Mononuclear cell (primary cell): ENCODE results near the gene DNLZ. TPM values are rescaled to one million over a fixed set of nuclear protein-coding genes. Genes with fewer than 3 reads are reported as not detected.

Source experiments
- H3K27me3 ChIP-seq: 2 replicates; pipeline ENCODE4 v1.6.0; 2011; ENCODE audit warnings: low read length, control low read depth; ENCODE audit not compliant: insufficient read depth
- H3K4me1 ChIP-seq: 2 replicates; pipeline ENCODE4 v1.5.1; 2011; ENCODE audit warnings: mild to moderate bottlenecking, low read length, control low read depth; ENCODE audit not compliant: insufficient read depth
- H3K4me3 ChIP-seq: 2 replicates; pipeline ENCODE4 v1.5.1; 2011; ENCODE audit warnings: mild to moderate bottlenecking, low read length, moderate library complexity
- H3K9me3 ChIP-seq: 2 replicates; pipeline ENCODE4 v1.5.1; 2011; ENCODE audit warnings: low read depth, mild to moderate bottlenecking, control low read depth, low read length
- total RNA-seq: library from RNA; depleted of rRNA; stranded (reverse); fragments of >200 nt; gene quantifications from one replicate; pipeline ENCODE4 v1.2.3, GENCODE V29; 2012

DNLZ gene
- total RNA-seq, 1 donor = 9.0 TPM

DNA sequence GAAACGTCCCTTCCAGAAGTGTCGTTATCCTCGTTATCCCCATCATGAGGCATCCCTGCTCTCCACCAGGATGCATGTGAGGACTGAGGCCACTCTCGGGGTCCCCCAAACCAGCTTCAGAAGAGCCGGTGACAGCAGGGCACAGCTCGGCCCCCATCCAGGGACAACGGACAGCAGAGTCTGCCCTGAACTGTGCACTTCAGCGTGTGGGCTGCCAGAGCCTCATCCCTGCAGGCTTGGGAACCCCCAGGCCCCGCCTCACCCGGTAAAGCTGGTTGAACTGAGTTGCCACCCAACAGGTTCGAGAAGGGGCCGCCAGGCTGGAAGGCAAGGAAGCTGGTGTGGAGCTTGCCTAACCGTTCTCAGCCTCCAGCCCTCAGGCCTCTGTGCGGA is 10.6 kb upstream of the DNLZ start:
- Histone ChIP-seq H3K27me3 (no peaks in the 10 kb centered on the region), H3K9me3 (no peaks in the 10 kb centered on the region), H3K4me3 (no peak overlapping the region), H3K4me1 (peaks cover 23% of the 10 kb centered on the region)

DNA sequence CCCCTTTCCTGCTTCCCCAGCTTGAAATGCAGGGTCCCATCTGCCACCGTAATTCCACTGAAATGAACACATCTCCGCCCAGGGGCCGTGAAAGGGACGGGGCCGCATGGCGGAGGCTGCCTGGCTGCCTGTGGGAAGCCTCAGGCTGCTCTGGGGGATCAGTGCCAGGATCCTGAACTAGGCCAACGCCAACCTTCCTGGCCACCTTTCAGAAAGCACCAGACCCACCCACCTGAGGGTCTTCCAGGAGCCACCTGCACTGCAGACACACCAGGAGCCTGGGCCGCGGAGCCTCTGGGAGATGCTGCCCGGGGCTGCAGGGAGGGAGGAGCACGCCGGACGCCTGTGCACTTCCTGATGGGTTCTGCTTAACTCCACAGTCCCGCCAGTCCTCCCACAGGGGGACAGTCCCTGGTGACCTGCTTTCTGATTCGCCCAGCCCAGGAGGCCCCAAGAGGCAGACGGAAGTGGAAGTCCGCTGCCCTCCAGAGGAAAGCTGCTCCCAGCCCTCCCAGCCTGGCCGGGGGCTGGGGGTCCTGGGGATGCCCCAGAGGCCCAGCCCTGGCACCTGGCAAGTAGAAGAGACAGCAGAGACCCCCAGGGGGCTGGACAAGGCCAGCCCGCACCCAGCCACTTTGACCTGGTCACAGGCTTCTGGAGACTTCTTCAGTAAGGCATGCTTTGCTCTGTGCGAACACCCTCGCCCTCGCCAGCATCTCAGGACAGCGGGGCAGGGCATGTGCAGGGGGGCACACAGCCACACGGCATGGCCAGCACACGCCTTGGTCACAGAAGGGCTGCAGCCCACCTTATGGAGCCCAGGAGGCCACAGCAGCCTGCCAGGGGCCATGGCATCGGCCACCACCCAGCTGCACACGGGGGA is 10.0 kb upstream of the DNLZ start, which contains the start of gene CARD9:
TSS of gene CARD9 (minus strand) at position 370 of the 883 bp plus-strand sequence. CDS start 1,591 bp downstream, outside the sequence.
- no peaks in the 10 kb centered on the region for H3K27me3 ChIP-seq
- peaks cover 23% of the 10 kb centered on the region for H3K4me1 ChIP-seq
- peak within 1 kb of the TSS; percentile 41 for H3K4me3 ChIP-seq
- no peaks in the 10 kb centered on the region for H3K9me3 ChIP-seq

DNA sequence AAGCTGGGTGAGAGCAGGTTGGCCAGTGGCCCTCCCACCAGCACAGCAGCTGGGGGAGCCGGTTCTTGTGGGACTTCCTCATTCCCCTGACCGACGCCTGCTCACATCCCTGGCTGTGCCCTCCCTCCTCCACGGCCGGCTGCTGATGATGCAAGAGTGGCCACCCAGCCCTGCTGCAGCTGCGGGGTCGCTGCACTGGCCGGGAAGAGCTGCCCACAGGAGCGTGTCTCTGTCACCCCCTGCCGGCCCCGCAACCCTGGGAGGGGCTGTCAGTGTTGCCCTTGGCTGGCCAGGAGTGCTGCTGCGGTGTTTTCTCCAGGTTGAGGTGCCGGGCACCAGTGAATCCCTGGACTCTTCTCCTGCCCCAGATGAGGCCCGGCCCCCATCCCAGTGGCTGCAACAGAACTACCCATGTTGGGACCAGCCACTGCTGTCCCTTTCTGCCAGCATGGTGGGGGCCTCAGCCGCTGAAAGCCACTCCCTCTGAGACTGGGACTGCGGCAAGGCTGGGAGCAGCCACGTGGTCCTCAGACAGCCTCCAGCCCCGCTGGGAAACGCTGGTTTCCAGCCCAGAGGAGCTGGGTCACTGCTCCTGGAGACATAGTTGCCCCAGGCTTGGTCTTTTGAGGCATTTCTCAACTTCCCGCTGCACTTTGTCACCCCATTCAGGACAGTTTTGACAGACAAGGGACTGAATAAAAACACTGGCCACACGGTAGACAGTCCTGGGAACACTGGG is 9.2 kb upstream of the DNLZ start:
- Histone ChIP-seq H3K9me3 (no peaks in the 10 kb centered on the region), H3K4me3 (peak overlapping the region; percentile 41), H3K27me3 (no peaks in the 10 kb centered on the region), H3K4me1 (peaks cover 23% of the 10 kb centered on the region)

DNA sequence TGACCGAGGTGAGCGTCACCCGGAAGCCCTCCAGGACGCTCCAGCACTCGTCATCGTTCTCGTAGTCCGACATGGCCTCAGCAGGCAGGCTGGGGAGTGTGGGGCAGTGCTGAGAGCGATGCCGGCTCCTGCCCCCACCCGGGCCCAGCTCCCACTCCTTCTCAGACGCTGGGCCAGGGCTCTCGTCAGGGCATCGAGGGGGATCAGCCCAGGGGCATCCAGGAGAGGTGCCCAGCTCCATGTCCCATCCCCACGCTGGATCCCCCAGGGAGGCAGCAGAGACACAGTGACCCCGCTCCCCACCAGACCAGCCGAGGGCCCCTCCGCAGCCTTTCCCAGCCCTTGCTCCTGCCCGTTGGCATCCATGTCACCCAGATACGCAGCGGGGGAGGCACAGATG is 8.5 kb upstream of the DNLZ start:
- no peaks in the 10 kb centered on the region for H3K27me3 ChIP-seq
- H3K9me3 ChIP-seq = no peaks in the 10 kb centered on the region
- peak overlapping the region; percentile 41 for H3K4me3 ChIP-seq
- H3K4me1 ChIP-seq = peaks cover 18% of the 10 kb centered on the region

DNA sequence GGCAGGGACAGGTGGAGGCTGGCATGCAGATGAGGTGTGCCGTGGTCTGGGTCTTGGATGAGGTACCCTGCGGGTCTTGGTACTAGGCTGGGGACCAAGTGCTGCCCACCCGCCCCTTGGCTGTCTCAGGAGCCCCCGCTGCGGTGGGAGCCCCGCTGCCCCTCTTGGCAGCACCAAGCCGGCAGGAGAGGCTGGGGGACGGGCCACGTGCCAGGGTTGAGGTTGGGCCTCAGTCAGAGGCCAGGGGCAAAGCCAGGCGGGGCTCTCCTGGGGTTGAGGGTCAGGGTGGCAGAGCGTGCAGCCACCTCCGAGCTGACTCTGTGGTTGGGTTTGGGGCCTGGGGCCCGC is 8.0 kb upstream of the DNLZ start:
- H3K4me1 ChIP-seq = peaks cover 15% of the 10 kb centered on the region
- H3K27me3 ChIP-seq = no peaks in the 10 kb centered on the region
- no peaks in the 10 kb centered on the region for H3K9me3 ChIP-seq
- H3K4me3 ChIP-seq = no peak overlapping the region

DNA sequence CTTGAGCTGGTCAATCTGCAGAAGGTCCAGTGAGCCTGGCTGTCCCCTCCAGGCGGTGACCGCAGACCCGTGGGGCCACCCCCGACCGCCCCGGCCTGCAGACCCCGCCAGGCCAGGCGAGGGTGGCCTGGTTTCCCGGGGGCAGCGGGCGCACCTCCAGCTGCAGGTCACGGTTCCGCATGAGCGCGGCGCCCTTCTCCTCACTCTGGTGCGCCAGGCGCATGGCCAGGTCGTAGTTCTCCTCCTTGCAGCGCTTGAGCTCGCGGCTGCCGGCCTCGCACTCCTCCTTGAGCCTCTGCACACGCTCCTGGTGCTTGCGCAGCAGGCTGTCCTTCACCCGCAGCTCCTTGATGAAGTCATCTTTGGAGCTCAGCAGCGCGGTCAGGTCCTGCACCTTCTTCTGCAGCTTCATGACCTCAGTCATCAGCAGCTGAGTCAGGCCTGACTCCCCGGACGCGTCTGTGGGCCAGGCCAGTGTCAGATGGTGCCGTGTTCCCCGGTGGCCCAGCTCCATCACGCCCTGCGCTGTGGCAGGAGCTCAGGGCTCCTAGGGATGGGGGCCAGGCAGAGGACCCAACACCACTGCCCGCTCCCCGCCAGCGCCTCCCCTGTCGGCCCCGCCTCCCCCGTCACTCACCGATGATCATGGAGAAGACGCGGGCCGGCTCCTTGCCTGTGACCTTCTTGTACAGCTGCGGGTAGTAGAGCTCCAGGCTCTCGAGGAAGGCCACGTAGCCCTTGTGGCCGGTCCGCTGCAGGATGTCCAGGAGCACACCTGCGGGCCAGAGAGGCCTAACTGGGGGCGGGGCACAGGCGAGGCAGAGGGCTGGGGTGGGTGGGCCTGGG is 7.4 kb upstream of the DNLZ start:
- Histone ChIP-seq H3K27me3 (no peaks in the 10 kb centered on the region), H3K4me3 (no peak overlapping the region), H3K4me1 (peaks cover 20% of the 10 kb centered on the region), H3K9me3 (no peaks in the 10 kb centered on the region)

GRCh38 chr9:136370037-136370436 is 6.5 kb upstream of the DNLZ start:
- H3K4me3 ChIP-seq = no peak overlapping the region
- no peaks in the 10 kb centered on the region for H3K27me3 ChIP-seq
- H3K9me3 ChIP-seq = no peaks in the 10 kb centered on the region

GRCh38 chr9:136368190-136368589 is 4.6 kb upstream of the DNLZ start:
- peaks cover 38% of the 10 kb centered on the region for H3K4me1 ChIP-seq

More at GRCh38 chr9:136370037-136370436, 6.5 kb upstream of the DNLZ start:
- peaks cover 29% of the 10 kb centered on the region for H3K4me1 ChIP-seq

GRCh38 chr9:136367296-136368145 is 4.0 kb upstream of the DNLZ start:
- no peaks in the 10 kb centered on the region for H3K9me3 ChIP-seq
- peaks cover 42% of the 10 kb centered on the region for H3K4me1 ChIP-seq
- no peaks in the 10 kb centered on the region for H3K27me3 ChIP-seq
- H3K4me3 ChIP-seq = no peak overlapping the region

More at GRCh38 chr9:136368190-136368589, 4.6 kb upstream of the DNLZ start:
- no peaks in the 10 kb centered on the region for H3K9me3 ChIP-seq
- no peak overlapping the region for H3K4me3 ChIP-seq
- no peaks in the 10 kb centered on the region for H3K27me3 ChIP-seq

DNA sequence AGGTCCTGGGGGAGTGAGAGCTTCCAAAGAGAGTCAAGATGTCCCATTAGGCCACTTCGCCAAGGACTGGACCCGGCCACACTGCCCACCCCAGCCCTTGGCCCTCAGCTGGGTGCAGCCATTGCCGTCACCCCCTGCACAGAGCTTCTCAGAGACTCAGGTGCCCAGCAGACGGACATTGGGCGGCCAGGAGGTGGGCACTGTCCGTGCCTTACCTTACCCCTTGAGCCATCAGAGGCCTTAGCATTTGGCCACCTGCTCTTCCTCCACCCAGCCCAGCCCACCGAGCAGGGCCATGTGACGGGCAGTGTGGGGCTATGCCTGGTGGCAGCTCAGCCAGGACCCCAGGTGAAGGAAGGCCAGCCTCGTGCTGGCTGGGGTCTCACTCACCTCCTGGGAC is 3.3 kb upstream of the DNLZ start:
- H3K4me1 ChIP-seq = peaks cover 36% of the 10 kb centered on the region
- no peaks in the 10 kb centered on the region for H3K9me3 ChIP-seq
- no peaks in the 10 kb centered on the region for H3K27me3 ChIP-seq
- H3K4me3 ChIP-seq = no peak overlapping the region

DNA sequence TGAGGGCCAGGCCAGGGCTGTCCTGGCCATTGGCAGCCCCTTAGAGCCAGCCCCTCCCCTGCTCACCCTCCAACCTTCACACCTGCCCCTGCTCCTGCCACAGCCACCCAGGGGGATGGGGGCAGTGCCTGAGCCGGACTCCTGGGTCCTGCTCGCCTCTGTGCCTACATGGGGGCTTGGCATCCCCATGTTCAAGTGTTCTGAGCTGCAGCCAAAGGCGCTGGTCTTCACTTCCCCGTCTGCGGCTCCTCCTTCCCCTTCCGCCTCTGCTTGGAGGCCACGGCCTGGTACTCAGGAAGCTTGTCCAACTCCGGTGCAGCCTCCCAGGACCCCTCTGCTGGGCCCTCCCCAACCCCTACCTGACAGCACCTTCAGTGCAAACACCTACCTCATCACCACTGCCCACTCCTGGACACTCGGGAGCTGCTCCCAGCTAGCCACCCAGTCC is 2.3 kb upstream of the DNLZ start:
- Histone ChIP-seq H3K27me3 (no peaks in the 10 kb centered on the region), H3K4me3 (no peak overlapping the region), H3K4me1 (peaks cover 35% of the 10 kb centered on the region), H3K9me3 (no peaks in the 10 kb centered on the region)

DNA sequence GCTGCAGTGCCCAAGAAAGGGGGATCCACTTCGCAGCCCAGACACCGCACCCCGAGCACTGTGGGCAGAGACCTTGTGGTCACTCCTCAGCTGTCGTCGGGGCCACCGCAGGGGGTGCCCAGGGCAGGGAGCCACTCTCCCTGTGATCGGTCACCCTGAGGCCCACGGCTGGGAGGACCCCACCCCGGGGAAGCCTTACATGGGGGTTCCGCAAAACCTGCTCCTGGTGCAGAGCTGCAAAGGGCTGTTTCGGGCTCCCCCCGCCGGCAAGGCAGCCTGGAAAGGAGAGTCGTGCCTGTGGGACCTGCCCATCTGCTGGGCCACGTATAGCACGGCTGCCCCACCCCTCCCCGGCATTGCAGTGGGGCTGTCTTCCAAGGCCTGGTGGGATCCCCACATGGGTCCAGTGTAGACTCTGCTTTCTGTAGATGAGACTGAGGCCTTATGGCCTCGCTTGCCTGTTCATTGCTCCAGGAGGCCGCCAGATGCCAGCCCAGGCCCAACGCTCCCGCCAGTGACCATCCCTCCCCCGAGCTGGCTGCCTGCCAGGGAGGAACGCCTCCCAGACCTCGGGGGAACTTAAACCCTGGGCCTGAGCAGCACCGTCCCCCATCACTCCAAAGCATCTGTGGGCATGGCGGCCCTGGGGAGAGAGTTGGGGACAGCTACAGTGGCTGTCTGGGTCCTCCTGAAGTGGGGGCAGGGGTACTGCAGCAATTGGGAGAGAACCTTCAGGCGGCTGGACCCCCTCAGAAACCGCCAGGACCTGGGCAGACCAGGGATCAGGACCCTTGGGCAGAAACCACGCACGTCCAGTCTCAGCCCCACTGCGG is 1.6 kb upstream of the DNLZ start:
- H3K4me1 ChIP-seq = peaks cover 35% of the 10 kb centered on the region

DNA sequence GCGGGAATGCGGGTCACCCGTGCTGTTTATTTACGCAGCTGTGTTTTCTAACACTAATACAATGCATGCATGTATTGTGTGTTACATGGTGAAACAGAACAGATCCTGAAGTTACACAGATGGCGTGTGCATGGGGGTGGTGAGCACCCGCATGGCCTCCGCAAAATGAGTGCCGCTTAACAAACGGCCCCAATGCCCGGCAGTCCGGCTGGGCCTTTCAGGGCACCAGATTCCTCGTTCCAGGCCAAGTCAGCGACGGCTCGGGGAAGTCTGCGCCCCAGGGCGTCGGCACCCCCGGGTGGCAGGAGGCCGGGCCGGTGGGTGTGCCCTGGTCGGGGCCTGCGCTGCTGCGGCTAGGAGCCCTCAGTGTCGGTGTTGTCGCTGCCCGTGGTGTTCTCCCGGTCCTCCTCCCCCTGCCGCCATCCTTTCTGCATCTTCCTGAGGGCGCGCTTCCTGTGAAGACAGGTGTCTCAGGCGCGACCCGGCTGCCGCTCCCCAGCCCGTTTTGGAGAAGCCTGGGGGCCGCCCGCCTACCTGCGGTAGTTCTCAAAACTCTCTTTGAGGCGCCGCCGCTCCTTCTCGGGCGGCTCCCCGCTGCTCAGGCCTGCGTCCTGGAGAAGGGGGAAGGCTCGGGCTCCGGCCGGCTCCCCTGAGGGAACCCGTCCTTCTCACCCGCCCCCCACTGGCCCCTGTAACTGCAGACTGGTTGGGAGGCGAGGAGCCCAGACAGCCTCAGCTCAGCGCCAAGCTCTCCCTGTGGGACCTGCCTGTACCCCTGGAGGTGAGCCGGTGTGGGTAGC is 605 bp upstream of the DNLZ start:
- H3K4me1 ChIP-seq = peaks cover 35% of the 10 kb centered on the region
- H3K9me3 ChIP-seq = no peaks in the 10 kb centered on the region
- no peak overlapping the region for H3K4me3 ChIP-seq
- H3K27me3 ChIP-seq = no peaks in the 10 kb centered on the region

More for the DNA sequence above, 1.6 kb upstream of the DNLZ start:
- no peaks in the 10 kb centered on the region for H3K27me3 ChIP-seq
- no peak overlapping the region for H3K4me3 ChIP-seq
- H3K9me3 ChIP-seq = no peaks in the 10 kb centered on the region
